ENCODE measurements around the gene RTTN. TPM values are rescaled to one million over a fixed set of nuclear protein-coding genes. Genes with fewer than 3 reads are reported as not detected.
A peak's percentile ranks its signal among the peaks of the same experiment; 100 is the strongest.

Gene RTTN
- total RNA-seq, 1 experiment from 2014 or later, result 17.7 TPM

DNA sequence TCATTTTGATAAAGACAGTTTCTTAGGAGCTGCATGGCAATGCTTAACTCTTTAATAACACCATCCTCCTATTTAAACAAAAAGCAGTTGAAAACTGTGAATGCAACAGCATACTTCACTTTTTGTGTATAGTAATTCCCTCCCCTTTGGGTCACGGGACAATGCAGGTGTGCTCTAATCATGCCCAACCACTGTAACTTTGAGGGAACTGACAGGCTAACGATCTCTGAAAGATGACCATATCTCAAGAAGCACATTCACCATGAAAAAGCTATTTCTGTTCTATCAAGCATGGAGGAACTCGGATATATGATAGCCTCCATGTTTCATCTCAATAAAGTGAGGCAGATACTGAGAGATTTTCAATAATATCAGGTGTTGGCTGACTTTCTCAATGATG lies 176.8 kb downstream of the RTTN start:
- DNase-seq (ENCODE audit: low read depth), result no peak

DNA sequence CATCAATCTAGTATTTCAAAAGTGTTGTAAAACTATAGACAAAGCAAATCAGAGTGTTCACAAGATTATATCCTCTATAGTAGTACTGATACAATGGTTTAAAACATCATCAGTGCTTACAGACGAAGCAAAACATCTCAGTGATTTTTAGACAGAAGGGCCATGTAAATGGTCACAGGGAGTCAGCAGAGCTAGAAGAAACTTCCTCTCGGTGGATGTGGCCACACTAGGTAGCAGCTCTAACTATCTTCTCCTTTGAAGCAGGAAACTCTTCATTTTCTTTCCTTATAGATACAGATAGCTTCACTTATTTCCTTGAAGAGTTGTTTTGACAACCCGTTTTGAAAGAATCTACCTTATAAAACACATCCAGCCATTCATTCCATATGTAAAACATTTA lies 177.4 kb downstream of the RTTN start:
- DNase-seq (ENCODE audit: low read depth), result no peak

DNA sequence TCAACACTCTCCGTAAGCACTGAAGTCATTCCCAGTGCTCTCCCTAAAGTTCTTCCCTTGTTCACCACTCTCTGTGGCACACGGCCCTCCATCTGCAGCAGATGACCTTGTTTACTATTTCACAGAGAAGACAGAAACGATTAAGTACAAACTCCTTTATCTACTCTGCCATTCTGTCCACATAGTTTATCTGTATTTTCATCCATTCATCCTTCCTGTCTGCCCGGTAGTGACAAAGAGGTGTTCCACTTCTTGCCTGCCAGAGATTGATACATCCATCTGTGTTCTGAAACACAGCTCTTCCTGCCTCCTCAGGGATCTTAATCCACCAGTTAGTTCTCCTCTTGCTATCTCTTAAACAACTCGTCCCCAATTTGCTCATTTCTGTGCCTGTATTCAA lies 179.9 kb downstream of the RTTN start:
- no peak for DNase-seq (ENCODE audit: low read depth)

DNA sequence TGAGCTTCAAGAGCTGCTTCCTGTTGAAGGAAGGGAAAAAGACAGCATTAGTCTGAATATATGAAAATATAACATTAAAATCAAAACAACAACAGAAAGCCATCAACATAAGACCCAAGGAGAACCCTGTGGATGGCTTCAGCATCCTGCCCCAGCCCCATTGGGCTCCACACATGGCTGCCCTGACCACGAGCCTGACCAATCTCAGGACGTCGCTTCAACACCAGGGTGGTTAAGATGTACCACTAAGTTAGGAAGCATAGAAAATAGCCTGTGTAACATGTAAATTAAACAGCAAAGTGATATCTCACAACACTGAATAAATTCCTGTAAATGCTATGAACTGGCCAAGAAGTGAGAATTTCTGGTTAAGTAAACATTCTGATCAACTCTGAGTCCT lies 180.7 kb downstream of the RTTN start:
- DNase-seq (ENCODE audit: low read depth), result no peak

DNA sequence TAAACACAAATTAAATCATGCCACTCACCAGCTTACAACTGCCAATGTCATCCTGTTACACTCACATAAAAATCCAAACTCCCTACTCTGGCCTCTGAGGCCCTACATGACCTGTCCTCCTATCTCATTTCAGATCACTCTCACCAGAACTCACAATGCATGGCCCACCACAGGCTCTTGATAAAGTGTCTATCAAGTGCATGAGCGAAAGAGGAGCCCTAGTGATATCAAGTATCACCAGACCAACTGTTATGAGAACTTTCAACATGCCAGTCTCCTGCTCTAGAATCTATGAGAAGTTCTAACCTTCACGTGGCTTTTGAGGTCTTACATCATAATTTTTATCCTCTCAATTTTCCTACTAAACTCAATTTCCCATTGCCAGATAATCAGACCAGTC lies 181.4 kb downstream of the RTTN start:
- no peak for DNase-seq (ENCODE audit: low read depth)

DNA sequence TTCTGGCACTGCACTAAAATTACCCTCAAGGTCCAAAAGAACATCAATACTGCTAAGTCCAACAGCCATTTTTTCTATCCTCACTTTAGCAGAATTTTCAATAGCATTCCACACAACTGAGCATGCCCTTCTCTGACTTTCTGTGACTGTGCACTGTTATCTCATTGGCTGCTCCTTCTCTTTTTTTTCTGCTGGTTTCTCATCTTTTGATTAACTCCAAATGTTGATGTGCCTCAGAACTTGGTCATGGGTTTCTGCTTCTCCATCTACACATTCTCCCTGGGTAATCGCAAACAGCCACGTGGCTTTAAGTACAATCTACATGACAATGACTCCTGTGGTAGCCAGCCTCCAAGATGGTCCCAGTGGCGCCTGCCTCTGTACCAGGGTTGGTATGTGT lies 182.9 kb downstream of the RTTN start:
- no peak for DNase-seq (ENCODE audit: low read depth)

DNA sequence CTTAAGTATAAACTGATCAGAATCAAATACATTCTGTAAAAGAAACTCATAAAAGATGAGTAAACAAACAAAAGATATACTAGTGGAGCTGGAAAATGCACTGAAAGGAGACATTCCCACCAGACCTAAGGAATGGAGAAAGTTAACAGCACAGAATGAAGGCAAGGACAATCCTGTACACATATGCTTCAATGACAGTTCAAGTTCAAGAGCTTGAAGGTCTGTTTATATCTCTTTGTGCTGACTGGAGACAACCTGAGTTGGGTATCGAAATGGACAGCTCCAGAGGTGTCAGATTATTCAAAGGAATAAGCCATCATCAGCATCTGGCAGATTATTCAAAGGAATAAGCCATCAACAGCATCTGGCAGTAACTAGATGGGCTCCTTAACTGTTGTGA lies 184.0 kb downstream of the RTTN start:
- no peak for DNase-seq (ENCODE audit: low read depth)

DNA sequence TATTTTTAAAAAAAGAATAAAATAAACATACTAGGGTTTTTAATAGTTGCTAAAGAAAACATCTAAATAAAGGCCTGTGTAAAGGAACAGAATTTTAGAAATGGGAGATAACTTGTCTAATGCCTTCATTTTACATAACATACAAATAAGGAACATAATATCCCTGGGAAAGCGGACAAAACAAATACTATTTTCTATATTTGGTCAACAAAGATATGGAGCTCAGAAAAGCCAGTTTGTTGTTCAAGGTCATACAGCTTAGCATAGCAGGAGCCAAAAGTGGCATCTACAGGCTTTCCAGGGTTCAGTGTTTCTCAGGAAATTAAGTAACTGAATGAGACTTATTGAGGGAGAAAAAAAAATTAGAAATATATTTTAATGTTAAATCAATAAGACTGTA lies 184.4 kb downstream of the RTTN start:
- no peak for DNase-seq (ENCODE audit: low read depth)

DNA sequence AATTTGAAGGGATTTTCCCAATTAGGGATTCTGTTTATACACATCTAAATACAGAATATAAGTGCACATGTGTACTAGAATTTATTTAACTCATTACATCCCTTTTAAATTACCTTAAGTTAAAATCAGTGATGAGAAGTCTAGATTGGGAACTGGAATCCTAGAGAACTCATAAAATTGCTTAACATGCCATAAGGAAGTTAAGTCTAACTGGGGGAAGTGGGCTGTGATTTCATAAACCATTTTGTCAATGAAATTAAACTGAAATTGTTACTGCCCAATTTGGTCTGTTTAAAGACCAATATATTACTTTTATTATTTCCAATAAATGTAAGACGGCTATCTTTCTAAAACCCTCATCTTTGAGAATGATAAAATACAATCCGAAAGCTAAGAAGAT lies 185.5 kb downstream of the RTTN start:
- no peak for DNase-seq (ENCODE audit: low read depth)

DNA sequence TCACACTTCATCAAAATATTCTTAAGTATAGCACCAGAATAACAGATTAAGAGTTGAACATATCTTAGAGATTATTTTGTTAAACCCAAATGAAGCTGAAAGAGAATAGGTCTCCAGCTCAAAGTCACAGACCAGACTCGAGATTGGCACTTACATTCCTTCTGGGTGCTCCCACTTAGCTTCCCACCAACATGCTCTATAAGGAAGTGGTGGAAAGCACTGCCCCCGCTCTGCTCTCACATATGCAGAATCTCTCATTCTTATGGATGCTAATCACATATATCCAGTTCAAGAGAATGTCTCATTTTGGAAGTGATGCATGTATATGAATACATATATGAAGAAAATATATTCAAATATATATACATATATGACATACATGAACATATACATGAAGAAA lies 186.4 kb downstream of the RTTN start:
- no peak for DNase-seq (ENCODE audit: low read depth)

DNA sequence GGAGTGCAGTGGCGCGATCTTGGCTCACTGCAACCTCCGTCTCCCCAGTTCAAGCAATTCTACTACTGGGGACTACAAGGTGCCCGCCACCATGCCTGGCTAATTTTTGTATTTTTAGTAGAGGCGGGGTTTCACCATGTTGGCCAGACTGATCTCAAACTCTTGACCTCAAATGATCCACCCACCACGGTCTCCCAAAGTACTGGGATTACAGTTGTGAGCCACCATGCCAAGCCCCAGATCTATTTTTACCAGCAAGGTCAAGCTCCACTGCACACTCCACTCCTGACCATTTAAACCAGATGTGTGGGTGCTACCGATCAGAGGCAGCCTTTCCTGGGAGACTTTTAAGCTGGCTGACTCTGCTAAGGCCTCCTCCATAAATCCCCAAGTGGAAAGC lies 190.4 kb downstream of the RTTN start:
- DNase-seq (ENCODE audit: low read depth), result peak; percentile 13

DNA sequence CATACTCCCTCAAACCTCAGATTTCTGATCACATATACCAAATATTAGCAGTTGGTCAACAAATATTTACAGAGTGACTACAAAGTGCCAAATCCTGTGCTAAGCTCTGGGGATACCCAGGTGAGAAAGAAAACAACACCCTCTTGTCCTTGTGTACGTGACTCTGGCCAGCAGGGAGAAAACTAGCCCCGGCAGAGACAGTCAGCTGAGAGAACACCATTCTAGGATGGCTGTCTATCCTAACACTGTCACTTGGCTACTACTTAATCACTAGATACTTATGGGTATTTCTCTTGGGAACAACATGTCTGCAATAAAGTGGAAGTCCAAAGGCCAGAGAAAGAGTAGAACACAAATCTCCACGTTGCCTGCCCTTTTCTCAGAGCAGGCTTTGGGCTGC lies 199.9 kb downstream of the RTTN start:
- DNase-seq (ENCODE audit: low read depth), result no peak

DNA sequence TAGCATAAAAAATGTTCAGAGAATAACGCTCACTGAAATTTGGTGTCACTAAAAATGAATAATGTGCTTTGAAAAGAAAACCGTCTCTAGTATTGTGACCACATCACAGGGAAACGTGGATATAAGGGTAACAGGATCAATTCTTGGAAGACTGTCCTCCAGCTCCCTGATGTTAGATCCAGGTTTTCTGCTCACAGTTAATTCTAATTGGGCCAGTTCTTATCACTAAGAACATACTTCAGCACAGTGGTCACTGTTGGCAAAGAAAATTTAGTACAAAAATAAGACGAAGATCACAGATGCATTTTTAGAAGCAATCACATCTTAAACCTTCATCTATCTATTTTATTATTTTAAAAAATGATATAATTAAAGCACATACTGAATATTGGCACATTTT lies 200.8 kb downstream of the RTTN start:
- no peak for DNase-seq (ENCODE audit: low read depth)

DNA sequence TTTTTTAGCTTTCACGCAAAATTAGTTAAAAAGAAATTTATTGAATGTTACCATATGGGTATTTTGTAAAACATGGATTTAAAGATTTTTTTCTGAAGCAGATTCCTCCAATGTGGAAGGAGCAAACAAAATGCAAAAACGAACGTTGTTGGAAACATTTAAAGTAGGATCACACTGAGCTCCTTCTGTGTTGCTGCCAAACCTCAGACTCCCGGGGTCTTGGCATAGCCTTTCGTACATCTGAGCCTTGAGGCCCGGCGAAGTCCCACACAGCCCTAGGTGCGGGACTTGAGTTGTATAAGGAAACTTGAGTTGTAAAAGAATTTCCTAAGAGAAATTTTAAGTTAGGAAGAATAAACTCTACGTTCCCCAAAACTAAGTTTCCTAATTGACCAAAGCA lies 205.8 kb downstream of the RTTN start:
- no peak for DNase-seq (ENCODE audit: low read depth)

DNA sequence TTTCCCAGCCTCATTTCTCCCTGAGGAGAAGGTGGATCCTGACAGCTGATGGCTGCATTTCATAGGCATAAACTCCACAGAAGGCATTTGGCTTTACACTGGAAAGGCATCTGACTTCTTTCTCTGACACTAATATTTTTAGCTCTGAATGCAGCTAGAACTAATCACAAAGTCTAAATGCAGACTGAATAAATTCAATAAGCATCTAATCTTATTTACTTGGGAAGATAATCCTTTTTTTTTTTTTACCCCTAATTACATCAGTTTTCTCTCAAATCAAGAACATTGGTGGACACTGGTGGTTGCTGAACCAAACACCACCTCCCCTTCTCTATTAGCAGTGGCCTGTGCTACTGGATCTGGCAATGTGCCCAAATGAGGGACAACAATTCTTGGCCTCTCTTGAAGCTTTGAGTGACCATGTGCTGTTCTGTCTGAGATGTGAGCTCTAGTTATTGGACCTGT lies 206.9 kb downstream of the RTTN start:
- DNase-seq (ENCODE audit: low read depth), result no peak

DNA sequence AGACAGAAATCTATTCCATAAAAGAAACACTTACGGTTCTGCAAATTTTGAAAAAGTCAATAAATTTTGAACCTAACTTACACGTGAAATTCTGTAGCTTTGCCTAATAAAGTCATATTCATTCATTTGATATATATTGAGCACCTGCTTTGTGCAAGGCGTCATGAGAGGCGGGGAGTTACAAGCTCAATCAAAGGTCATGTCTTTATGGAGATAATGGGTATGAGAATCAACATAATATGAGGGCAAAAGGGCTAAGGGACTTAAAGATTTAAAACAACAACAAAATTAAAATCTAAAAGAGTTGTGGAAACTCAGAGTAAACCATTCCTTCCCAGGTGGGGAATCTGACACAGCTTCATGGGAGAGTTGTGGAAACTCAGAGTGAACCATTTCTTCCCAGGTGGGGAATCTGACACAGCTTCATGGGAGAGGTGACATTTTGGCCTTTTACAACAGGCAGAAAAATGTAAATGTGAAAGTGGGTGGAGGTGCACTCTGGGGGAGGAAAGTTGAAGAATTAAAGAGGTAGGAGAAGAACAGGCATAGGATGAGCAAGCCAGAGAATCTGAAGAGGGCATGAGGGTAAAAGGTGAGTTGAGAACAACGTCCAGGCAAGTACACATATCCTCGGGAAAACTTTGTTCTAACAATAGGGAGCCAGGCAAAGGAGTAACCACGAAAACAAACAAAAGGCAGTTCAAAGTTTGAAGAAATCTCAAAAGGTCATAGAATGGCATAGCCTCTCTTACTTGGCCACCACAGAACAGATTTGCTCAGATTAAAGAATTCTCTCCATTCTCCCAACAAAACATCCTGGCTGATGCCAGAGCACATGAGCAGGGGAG lies 208.3 kb downstream of the RTTN start:
- no peak for DNase-seq (ENCODE audit: low read depth)

DNA sequence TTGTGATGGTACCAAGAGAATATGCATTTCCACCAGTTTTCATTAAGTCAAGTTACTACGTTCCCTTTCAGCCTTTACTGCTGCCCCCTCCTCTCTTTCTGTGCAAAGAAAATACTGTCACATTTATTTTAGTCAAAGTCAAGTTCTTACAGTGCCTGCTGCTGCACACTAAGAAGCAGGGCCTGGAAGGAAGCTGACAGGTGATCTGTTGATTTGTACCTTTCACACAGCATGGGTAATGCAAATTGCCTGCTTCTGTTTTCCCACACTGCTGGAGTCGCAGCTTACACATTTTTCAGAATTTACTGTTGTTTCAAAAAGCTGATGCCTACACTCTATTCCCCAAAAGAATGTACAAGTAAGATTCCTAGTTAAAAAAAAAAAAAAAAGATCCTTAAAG lies 209.1 kb downstream of the RTTN start:
- no peak for DNase-seq (ENCODE audit: low read depth)

DNA sequence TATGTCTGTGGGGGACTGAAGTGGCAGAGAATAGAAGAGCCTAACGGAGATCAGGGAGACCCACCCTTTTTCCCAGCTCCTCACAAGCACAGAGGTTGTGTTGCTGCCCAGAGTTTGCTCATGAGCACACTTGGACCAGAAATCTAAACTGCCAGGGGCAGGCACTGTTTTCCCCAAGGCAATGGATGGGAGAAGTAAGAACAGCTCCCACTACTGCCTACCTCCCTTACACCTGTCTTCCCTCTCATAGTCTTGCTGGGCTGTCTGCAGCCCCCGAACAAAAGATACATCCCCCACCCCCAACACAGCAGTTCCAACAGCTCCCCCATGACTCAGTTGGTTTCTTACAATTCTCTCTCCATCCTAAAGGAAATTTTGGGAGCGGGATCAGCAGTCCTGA lies 209.7 kb downstream of the RTTN start:
- no peak for DNase-seq (ENCODE audit: low read depth)

DNA sequence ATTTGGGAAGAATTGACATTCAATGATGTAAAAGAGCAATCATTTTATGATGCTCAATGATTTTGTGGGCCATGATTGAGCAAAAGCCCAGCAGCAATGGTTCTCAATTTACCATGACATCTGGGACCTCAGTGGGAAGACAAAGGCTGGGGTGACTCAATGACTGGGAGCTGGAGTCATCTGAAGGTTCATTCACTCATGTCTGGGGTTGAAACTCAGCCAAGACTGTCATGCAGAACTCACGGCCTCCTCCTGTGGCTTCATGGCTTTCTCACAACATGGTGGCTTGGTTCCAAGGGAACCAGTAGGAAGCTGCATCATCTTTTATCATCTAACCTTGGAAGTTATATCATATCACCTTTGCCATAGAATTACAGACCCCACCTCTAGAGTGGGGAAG lies 212.7 kb downstream of the RTTN start:
- peak; percentile 83 for DNase-seq (ENCODE audit: low read depth)

DNA sequence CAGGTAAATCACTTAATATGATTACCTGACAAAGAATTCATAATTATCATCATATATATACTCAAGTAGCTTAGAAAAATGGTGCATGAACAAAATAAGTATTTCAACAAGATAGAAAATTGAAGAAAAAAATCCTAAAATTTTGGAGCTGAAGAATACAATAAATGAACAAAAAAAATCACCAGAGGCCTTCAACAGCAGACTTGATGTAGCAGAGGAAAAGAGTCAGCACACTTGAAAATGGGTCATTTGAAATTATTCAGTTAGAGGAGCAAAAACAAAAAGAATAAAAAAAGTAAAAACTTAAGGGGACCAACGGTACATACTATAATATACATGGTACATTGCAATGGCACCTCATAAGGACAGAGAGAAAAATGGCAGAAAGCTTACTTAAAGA lies 217.6 kb downstream of the RTTN start:
- DNase-seq (ENCODE audit: low read depth), result no peak

DNA sequence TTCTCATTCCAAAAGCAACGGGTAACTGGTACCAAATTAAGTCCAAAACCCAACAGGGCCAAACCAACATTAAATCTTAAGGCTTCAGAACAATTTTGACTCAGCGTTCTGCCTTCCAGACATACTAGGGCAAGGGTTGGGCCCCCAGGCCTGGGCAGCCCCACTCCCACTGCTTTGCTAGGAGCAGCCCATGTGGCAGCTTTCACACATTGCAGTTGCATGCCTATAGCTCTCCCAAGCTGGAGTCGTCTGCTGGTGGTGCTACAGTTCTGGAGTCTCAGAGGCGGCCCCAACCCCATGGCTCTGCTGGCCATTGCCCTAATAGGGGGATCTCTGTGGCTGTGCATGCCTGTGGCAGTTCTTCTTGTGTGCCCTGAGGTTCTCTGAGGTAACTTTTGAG lies 220.2 kb downstream of the RTTN start:
- DNase-seq (ENCODE audit: low read depth), result no peak

DNA sequence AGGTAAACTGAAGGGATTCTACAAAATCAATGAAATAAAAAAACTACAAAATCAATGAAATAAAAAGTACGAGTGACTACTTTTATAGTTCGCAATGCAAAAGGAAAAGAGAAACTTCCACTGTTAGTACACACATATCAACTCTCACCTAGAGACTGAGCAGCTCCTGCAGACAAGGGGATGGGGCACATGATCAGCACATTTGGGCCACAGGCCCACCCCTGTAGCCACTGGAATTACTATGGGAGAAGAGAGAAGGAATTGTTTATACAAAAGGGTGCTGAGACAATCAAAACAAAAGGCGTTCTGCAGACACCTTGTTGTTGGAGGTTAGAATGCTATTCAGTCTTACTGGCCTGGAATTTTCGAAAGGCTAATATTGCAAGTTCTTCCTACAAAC lies 223.1 kb downstream of the RTTN start:
- no peak for DNase-seq (ENCODE audit: low read depth)

DNA sequence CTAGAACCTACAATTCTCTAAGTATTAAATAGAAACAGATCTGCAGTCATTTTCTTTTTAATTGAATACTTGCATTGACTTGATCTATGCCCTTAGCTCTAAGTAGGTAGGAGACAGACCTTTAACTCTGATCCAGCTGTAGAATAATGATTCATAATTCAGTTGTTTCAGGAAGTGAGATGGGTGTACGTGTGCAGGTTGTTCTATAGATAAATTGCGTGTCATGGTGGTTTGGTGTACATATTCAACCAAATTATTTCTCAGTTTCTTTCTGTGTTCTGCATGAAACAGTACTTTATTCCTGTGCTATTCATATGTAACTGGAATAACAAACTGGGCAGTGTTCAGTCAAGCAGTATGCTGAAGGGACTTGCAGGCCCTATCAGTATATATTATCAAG lies 223.5 kb downstream of the RTTN start:
- DNase-seq (ENCODE audit: low read depth), result no peak
